HEK293 (cell line): ENCODE results near the gene DLGAP4.

Experiments used
- GLIS1 ChIP-seq: fragments of 450-650 bp; formaldehyde crosslinking; IDR thresholded peaks from 2 replicates; pipeline ENCODE4 v1.5.1; 2016; ENCODE audit warnings: missing biosample characterization, missing genetic modification characterization
- KLF10 ChIP-seq: fragments of 450-650 bp; IDR thresholded peaks from 2 replicates; pipeline ENCODE4 v1.5.1; 2018; ENCODE audit warnings: missing biosample characterization, mild to moderate bottlenecking, missing genetic modification characterization
- KLF8 ChIP-seq: fragments of 450-650 bp; formaldehyde crosslinking; IDR thresholded peaks from 2 replicates; pipeline ENCODE4 v1.5.1; 2016; ENCODE audit warnings: missing biosample characterization, missing genetic modification characterization
- SETDB1 ChIP-seq: IDR thresholded peaks from one replicate; pipeline ENCODE4 v1.6.1; 2017; ENCODE audit warnings: mild to moderate bottlenecking, low read length, moderate library complexity, mixed read lengths; ENCODE audit not compliant: insufficient read length
- SP7 ChIP-seq: fragments of 450-650 bp; formaldehyde crosslinking; IDR thresholded peaks from 2 replicates; pipeline ENCODE4 v1.5.1; 2016; ENCODE audit warnings: missing biosample characterization, missing genetic modification characterization
- ZBTB17 ChIP-seq: fragments of 450-650 bp; formaldehyde crosslinking; IDR thresholded peaks from 2 replicates; pipeline ENCODE4 v1.5.1; 2016; ENCODE audit warnings: missing biosample characterization, missing genetic modification characterization
- ZEB2 ChIP-seq: fragments of 450-650 bp; formaldehyde crosslinking; IDR thresholded peaks from 2 replicates; pipeline ENCODE4 v1.5.1; 2016; ENCODE audit warnings: missing biosample characterization, missing genetic modification characterization
- ZNF155 ChIP-seq: fragments of 450-650 bp; formaldehyde crosslinking; IDR thresholded peaks from 2 replicates; pipeline ENCODE4 v1.5.1; 2016; ENCODE audit warnings: missing biosample characterization, missing genetic modification characterization
- ZNF169 ChIP-seq: fragments of 450-650 bp; formaldehyde crosslinking; IDR thresholded peaks from 2 replicates; pipeline ENCODE4 v1.5.1; 2016; ENCODE audit warnings: missing biosample characterization, missing genetic modification characterization
- ZNF239 ChIP-seq: fragments of 450-650 bp; formaldehyde crosslinking; IDR thresholded peaks from 2 replicates; pipeline ENCODE4 v1.5.1; 2016; ENCODE audit warnings: missing biosample characterization, missing genetic modification characterization
- ZNF341 ChIP-seq: fragments of 450-650 bp; formaldehyde crosslinking; IDR thresholded peaks from 2 replicates; pipeline ENCODE4; 2016; ENCODE audit warnings: low read depth, missing biosample characterization, missing genetic modification characterization
- ZNF501 ChIP-seq: fragments of 450-650 bp; formaldehyde crosslinking; IDR thresholded peaks from 2 replicates; pipeline ENCODE4 v1.5.1; 2016; ENCODE audit warnings: missing biosample characterization, missing genetic modification characterization
- ZNF529 ChIP-seq: fragments of 450-650 bp; formaldehyde crosslinking; IDR thresholded peaks from 2 replicates; pipeline ENCODE4 v1.5.1; 2017; ENCODE audit warnings: missing genetic modification characterization, missing biosample characterization; ENCODE audit not compliant: insufficient replicate concordance
- ZNF585B ChIP-seq: fragments of 450-650 bp; formaldehyde crosslinking; IDR thresholded peaks from 2 replicates; pipeline ENCODE4 v1.5.1; 2016; ENCODE audit warnings: missing biosample characterization, missing genetic modification characterization
- ZNF624 ChIP-seq: fragments of 450-650 bp; formaldehyde crosslinking; IDR thresholded peaks from 2 replicates; pipeline ENCODE4 v1.5.1; 2017; ENCODE audit warnings: missing biosample characterization, missing genetic modification characterization
- ZNF626 ChIP-seq: fragments of 450-650 bp; sonication (Bioruptor Pico); formaldehyde crosslinking; IDR thresholded peaks from 2 replicates; pipeline ENCODE4 v1.5.1; 2018; ENCODE audit warnings: missing biosample characterization, missing genetic modification characterization, inconsistent platforms
- TF ChIP-seq, protein P1 (sequence below): fragments of 450-650 bp; formaldehyde crosslinking; IDR thresholded peaks from 2 replicates; pipeline ENCODE4 v1.5.1; 2016; ENCODE audit warnings: missing biosample characterization, missing genetic modification characterization
- TF ChIP-seq, protein P2 (sequence below): IDR thresholded peaks from 2 replicates; pipeline ENCODE4 v1.6.1; 2011; ENCODE audit warnings: mild to moderate bottlenecking, low read depth, low read length, borderline replicate concordance
- TF ChIP-seq, protein P3 (sequence below): fragments of 450-650 bp; formaldehyde crosslinking; IDR thresholded peaks from 2 replicates; pipeline ENCODE4 v1.5.1; 2016; ENCODE audit warnings: missing biosample characterization, missing genetic modification characterization
- TF ChIP-seq, protein P4 (sequence below): fragments of 450-650 bp; formaldehyde crosslinking; IDR thresholded peaks from 2 replicates; pipeline ENCODE4 v1.5.1; 2016; ENCODE audit warnings: missing biosample characterization, missing genetic modification characterization
- TF ChIP-seq, protein P5 (sequence below): fragments of 450-650 bp; formaldehyde crosslinking; IDR thresholded peaks from 2 replicates; pipeline ENCODE4 v1.5.1; 2016; ENCODE audit warnings: missing biosample characterization, missing genetic modification characterization
- TF ChIP-seq, protein P6 (sequence below): fragments of 450-650 bp; formaldehyde crosslinking; IDR thresholded peaks from 2 replicates; pipeline ENCODE4 v1.5.1; 2016; ENCODE audit warnings: missing biosample characterization, missing genetic modification characterization
- TF ChIP-seq, protein P7 (sequence below): fragments of 450-650 bp; formaldehyde crosslinking; IDR thresholded peaks from 2 replicates; pipeline ENCODE4 v1.5.1; 2017; ENCODE audit warnings: missing biosample characterization, missing genetic modification characterization

Gene DLGAP4

DNA sequence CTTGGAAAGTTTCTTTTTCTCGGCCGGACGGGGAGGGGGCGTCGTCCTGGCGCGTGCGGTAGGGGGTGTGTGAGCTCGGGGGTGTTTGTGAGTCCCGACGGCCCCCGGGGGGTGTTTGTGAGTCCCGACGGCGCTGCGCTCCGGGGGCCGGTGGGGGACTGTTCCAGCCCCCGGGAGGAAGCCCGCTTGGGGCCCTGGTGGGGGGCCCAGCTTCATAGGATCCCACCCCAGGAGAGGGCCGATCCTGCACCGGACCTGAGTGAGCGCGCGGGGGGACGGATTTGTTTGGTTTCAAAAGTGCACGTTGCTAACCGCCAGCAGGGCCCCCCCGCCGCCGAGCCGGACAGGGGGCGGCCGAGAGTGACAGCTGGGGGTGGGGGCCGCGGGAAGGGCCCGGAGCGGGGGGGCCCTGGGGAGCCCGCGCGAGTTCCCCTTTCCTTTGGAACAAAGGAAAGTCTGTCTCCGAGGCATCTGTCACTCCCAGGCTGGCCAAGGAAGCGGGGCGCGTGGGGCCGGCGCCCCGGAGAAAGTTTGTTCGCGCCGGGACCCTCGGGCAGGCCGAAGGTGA, 267.7 kb downstream of the DLGAP4 start (continued):
- 0 out of 2 replicates have a peak, but pooled peaks have one; percentile 3 for TF ChIP-seq ZEB2
- TF ChIP-seq, protein P1, sequence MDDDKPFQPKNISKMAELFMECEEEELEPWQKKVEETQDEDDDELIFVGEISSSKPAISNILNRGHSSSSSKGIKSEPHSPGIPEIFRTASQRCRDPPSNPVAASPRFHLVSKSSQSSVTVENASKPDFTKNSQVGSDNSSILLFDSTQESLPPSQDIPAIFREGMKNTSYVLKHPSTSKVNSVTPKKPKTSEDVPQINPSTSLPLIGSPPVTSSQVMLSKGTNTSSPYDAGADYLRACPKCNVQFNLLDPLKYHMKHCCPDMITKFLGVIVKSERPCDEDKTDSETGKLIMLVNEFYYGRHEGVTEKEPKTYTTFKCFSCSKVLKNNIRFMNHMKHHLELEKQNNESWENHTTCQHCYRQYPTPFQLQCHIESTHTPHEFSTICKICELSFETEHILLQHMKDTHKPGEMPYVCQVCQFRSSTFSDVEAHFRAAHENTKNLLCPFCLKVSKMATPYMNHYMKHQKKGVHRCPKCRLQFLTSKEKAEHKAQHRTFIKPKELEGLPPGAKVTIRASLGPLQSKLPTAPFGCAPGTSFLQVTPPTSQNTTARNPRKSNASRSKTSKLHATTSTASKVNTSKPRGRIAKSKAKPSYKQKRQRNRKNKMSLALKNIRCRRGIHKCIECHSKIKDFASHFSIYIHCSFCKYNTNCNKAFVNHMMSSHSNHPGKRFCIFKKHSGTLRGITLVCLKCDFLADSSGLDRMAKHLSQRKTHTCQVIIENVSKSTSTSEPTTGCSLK (tag by site-specific recombination): no peak
- peak; percentile 100 for TF ChIP-seq GLIS1 (tag by site-specific recombination)
- TF ChIP-seq, protein P2, sequence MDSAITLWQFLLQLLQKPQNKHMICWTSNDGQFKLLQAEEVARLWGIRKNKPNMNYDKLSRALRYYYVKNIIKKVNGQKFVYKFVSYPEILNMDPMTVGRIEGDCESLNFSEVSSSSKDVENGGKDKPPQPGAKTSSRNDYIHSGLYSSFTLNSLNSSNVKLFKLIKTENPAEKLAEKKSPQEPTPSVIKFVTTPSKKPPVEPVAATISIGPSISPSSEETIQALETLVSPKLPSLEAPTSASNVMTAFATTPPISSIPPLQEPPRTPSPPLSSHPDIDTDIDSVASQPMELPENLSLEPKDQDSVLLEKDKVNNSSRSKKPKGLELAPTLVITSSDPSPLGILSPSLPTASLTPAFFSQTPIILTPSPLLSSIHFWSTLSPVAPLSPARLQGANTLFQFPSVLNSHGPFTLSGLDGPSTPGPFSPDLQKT: no peak
- no peak for TF ChIP-seq ZBTB17 (tag by site-specific recombination)
- no peak for TF ChIP-seq ZNF501 (tag by site-specific recombination)
- no peak for TF ChIP-seq ZNF624 (tag by site-specific recombination)
- TF ChIP-seq, protein P3, sequence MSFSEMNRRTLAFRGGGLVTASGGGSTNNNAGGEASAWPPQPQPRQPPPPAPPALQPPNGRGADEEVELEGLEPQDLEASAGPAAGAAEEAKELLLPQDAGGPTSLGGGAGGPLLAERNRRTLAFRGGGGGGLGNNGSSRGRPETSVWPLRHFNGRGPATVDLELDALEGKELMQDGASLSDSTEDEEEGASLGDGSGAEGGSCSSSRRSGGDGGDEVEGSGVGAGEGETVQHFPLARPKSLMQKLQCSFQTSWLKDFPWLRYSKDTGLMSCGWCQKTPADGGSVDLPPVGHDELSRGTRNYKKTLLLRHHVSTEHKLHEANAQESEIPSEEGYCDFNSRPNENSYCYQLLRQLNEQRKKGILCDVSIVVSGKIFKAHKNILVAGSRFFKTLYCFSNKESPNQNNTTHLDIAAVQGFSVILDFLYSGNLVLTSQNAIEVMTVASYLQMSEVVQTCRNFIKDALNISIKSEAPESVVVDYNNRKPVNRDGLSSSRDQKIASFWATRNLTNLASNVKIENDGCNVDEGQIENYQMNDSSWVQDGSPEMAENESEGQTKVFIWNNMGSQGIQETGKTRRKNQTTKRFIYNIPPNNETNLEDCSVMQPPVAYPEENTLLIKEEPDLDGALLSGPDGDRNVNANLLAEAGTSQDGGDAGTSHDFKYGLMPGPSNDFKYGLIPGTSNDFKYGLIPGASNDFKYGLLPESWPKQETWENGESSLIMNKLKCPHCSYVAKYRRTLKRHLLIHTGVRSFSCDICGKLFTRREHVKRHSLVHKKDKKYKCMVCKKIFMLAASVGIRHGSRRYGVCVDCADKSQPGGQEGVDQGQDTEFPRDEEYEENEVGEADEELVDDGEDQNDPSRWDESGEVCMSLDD: peak; percentile 69; the same call in 1 of the 2 replicates
- no peak for TF ChIP-seq ZNF155 (tag by site-specific recombination)
- TF ChIP-seq ZNF239: no peak
- no peak for TF ChIP-seq ZNF529
- TF ChIP-seq, protein P4, sequence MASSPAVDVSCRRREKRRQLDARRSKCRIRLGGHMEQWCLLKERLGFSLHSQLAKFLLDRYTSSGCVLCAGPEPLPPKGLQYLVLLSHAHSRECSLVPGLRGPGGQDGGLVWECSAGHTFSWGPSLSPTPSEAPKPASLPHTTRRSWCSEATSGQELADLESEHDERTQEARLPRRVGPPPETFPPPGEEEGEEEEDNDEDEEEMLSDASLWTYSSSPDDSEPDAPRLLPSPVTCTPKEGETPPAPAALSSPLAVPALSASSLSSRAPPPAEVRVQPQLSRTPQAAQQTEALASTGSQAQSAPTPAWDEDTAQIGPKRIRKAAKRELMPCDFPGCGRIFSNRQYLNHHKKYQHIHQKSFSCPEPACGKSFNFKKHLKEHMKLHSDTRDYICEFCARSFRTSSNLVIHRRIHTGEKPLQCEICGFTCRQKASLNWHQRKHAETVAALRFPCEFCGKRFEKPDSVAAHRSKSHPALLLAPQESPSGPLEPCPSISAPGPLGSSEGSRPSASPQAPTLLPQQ: peak; percentile 15; the same call in 1 of the 2 replicates
- TF ChIP-seq ZNF626: no peak
- peak; percentile 9; the same call in 1 of the 2 replicates for TF ChIP-seq ZNF585B
- peak; percentile 74 for TF ChIP-seq KLF10 (tag by site-specific recombination)
- peak; percentile 58 for TF ChIP-seq ZNF341 (tag by site-specific recombination)
- peak; percentile 48; the same call in 1 of the 2 replicates for TF ChIP-seq KLF8 (tag by site-specific recombination)
- TF ChIP-seq, protein P5, sequence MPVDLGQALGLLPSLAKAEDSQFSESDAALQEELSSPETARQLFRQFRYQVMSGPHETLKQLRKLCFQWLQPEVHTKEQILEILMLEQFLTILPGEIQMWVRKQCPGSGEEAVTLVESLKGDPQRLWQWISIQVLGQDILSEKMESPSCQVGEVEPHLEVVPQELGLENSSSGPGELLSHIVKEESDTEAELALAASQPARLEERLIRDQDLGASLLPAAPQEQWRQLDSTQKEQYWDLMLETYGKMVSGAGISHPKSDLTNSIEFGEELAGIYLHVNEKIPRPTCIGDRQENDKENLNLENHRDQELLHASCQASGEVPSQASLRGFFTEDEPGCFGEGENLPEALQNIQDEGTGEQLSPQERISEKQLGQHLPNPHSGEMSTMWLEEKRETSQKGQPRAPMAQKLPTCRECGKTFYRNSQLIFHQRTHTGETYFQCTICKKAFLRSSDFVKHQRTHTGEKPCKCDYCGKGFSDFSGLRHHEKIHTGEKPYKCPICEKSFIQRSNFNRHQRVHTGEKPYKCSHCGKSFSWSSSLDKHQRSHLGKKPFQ (tag by site-specific recombination): no peak
- TF ChIP-seq SP7 (tag by site-specific recombination): peak; percentile 21; the same call in 1 of the 2 replicates
- TF ChIP-seq SETDB1: no peak
- no peak for TF ChIP-seq ZNF169 (tag by site-specific recombination)
- TF ChIP-seq, protein P6, sequence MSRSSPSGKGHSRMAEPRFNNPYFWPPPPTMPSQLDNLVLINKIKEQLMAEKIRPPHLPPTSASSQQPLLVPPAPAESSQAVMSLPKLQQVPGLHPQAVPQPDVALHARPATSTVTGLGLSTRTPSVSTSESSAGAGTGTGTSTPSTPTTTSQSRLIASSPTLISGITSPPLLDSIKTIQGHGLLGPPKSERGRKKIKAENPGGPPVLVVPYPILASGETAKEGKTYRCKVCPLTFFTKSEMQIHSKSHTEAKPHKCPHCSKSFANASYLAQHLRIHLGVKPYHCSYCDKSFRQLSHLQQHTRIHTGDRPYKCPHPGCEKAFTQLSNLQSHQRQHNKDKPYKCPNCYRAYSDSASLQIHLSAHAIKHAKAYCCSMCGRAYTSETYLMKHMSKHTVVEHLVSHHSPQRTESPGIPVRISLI: no peak
- TF ChIP-seq, protein P7, sequence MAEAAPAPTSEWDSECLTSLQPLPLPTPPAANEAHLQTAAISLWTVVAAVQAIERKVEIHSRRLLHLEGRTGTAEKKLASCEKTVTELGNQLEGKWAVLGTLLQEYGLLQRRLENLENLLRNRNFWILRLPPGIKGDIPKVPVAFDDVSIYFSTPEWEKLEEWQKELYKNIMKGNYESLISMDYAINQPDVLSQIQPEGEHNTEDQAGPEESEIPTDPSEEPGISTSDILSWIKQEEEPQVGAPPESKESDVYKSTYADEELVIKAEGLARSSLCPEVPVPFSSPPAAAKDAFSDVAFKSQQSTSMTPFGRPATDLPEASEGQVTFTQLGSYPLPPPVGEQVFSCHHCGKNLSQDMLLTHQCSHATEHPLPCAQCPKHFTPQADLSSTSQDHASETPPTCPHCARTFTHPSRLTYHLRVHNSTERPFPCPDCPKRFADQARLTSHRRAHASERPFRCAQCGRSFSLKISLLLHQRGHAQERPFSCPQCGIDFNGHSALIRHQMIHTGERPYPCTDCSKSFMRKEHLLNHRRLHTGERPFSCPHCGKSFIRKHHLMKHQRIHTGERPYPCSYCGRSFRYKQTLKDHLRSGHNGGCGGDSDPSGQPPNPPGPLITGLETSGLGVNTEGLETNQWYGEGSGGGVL: peak; percentile 84
